HepG2 (cell line): ENCODE results near the gene SSH3. TPM values are rescaled to one million over a fixed set of nuclear protein-coding genes. Genes with fewer than 3 reads are reported as not detected.
A peak's percentile ranks its signal among the peaks of the same experiment; 100 is the strongest.

ENCODE experiments used
- CENPT ChIP-seq: sonication (generic); formaldehyde crosslinking; IDR thresholded peaks from 2 replicates; pipeline ENCODE4 v1.8.0; 2022; ENCODE audit warnings: low read depth, mild to moderate bottlenecking, moderate library complexity, missing genetic modification reagents
- EZH2 ChIP-seq: conservative IDR thresholded peaks from 2 replicates; pipeline ENCODE4 v1.6.1; 2012; ENCODE audit warnings: mild to moderate bottlenecking, low read depth, low read length, moderate library complexity
- GPN1 ChIP-seq: sonication (generic); formaldehyde crosslinking; IDR thresholded peaks from 2 replicates; pipeline ENCODE4 v1.5.1; 2020; ENCODE audit warnings: missing genetic modification reagents, borderline replicate concordance
- HNRNPH1 ChIP-seq: fragments of 200-400 bp; formaldehyde crosslinking; optimal IDR thresholded peaks from 2 replicates; pipeline ENCODE3; 2017; ENCODE audit warnings: mild to moderate bottlenecking, low read depth, low read length
- MIER3 ChIP-seq: IDR thresholded peaks from 2 replicates; pipeline ENCODE4 v1.6.1; 2016; ENCODE audit warnings: missing compliant biosample characterization, borderline replicate concordance
- NFYB ChIP-seq: sonication (generic); formaldehyde crosslinking; IDR thresholded peaks from 2 replicates; pipeline ENCODE4 v1.4.0; 2020; ENCODE audit warnings: missing genetic modification reagents
- ONECUT2 ChIP-seq: sonication (generic); formaldehyde crosslinking; IDR thresholded peaks from 2 replicates; pipeline ENCODE4 v1.4.0; 2020; ENCODE audit warnings: missing genetic modification reagents
- PCBP1 ChIP-seq: fragments of 200-400 bp; formaldehyde crosslinking; IDR thresholded peaks from 2 replicates; pipeline ENCODE4 v1.6.1; 2017; ENCODE audit warnings: mild to moderate bottlenecking, low read depth, low read length, borderline replicate concordance
- POLR2AphosphoS2 ChIP-seq: IDR thresholded peaks from 2 replicates; pipeline ENCODE4 v1.6.1; 2011; ENCODE audit warnings: low read depth, low read length, improper control_type of control experiment
- PRMT3 ChIP-seq: sonication (generic); formaldehyde crosslinking; IDR thresholded peaks from 2 replicates; pipeline ENCODE4 v1.8.1; 2022; ENCODE audit warnings: low read depth, mild to moderate bottlenecking, moderate library complexity, missing genetic modification reagents, borderline replicate concordance
- SRY ChIP-seq: sonication (generic); formaldehyde crosslinking; IDR thresholded peaks from 2 replicates; pipeline ENCODE4 v1.8.0; 2022; ENCODE audit warnings: mild to moderate bottlenecking, missing genetic modification reagents
- TAF1 ChIP-seq: sonication (generic); formaldehyde crosslinking; IDR thresholded peaks from 2 replicates; pipeline ENCODE4 v1.4.0; 2020; ENCODE audit warnings: missing genetic modification reagents
- ZMYM4 ChIP-seq: sonication (generic); formaldehyde crosslinking; IDR thresholded peaks from 2 replicates; pipeline ENCODE4 v1.8.1; 2023; ENCODE audit warnings: mild to moderate bottlenecking, missing genetic modification reagents
- ZNF101 ChIP-seq: sonication (generic); formaldehyde crosslinking; IDR thresholded peaks from 2 replicates; pipeline ENCODE4 v1.4.0; 2020; ENCODE audit warnings: mild to moderate bottlenecking, low read depth, missing genetic modification reagents, borderline replicate concordance
- polyA plus RNA-seq, 8 experiments: library from polyadenylated mRNA; depleted of rRNA in 3 of 8; stranded (reverse) in 7 of 8; unstranded in 1 of 8; fragments of >200 nt; fragmentation: Illumina TruSeq in 4 of 8; extraction: Trizol in 4 of 8; gene quantifications; 2 replicates each; pipeline versions ENCODE4 v1.2.1 to v1.2.3, GENCODE V29; 2011 to 2016; ENCODE audit warnings: low read depth in 4 of 8, missing spikeins in 1 of 8, mixed read lengths in 1 of 8; ENCODE audit not compliant: insufficient read depth in 1 of 8
- total RNA-seq, 5 experiments: library from RNA; depleted of rRNA; stranded (reverse); fragments of >200 nt; fragmentation: Illumina TruSeq; extraction: Trizol; gene quantifications; 2 replicates each; pipeline ENCODE4 v1.2.3, GENCODE V29; 2016; ENCODE audit warnings: low read depth in 1 of 5
- TF ChIP-seq, protein P1 (sequence below): sonication (generic); formaldehyde crosslinking; IDR thresholded peaks from 2 replicates; pipeline ENCODE4 v1.8.1; 2023; ENCODE audit warnings: missing genetic modification reagents, inconsistent platforms, borderline replicate concordance
- TF ChIP-seq, protein P2 (sequence below), 2 experiments: sonication (generic) in 1 of 2; formaldehyde crosslinking in 1 of 2; IDR thresholded peaks; 2 replicates each; pipeline versions ENCODE4 v1.5.1 to v1.6.1; 2011 to 2020; ENCODE audit warnings: borderline replicate concordance in 1 of 2, low read depth in 1 of 2, low read length in 1 of 2, mild to moderate bottlenecking in 1 of 2, missing genetic modification reagents in 1 of 2, moderate library complexity in 1 of 2
- TF ChIP-seq, protein P3 (sequence below): sonication (generic); formaldehyde crosslinking; conservative IDR thresholded peaks from 2 replicates; pipeline ENCODE4 v1.4.0; 2020; ENCODE audit warnings: missing genetic modification reagents
- TF ChIP-seq, protein P4 (sequence below): sonication (generic); formaldehyde crosslinking; IDR thresholded peaks from 2 replicates; pipeline ENCODE4 v1.4.0; 2020; ENCODE audit warnings: mild to moderate bottlenecking, low read depth, missing genetic modification reagents
- TF ChIP-seq, protein P5 (sequence below): sonication (generic); formaldehyde crosslinking; IDR thresholded peaks from 2 replicates; pipeline ENCODE4 v1.4.0; 2020; ENCODE audit warnings: mild to moderate bottlenecking, low read depth, missing genetic modification reagents

Gene SSH3
- total and polyA plus RNA-seq, 2 of the 13 experiments (the other 11 are each of a cell fraction or from before 2014, with no cell fraction given), result 12.4 to 18.8 TPM

DNA sequence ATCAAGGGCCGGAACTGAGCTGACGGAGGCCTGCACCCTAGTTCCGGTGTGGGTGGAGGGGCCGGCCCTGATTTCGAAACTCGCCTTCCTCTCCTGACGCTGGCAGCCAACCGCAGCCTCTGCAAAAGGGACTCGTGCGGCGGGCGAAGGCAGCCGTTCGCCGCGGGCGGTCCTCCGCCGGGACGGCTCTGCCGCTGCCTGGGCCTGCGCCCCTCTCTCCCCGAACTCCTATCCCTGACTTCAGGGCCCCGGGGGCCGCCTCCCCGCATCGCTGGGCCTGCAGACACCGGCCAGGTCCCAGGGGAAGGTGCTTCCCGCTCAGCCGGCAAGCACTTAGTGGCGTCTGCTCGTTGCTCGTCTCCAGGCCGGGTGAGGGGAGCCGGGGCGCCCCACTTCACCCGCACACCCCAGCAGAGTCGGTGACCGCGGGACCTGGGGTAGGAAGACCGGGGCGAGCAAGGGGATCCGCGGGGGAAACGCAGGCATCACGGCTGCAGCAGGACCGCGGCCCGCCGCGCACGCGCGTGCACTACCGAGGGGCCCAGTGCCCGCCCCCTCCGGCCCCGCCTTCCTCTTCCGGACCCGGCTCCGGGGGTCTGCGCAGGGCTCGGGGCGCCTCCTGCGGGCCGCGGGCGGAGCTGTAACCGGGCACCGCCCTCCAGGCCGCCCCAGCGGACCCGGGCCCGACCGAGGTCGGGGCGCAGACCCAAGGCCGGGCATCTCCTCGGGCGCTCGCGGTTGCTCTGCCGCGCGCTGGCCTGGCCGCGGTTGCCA lies 14.7 kb upstream of the SSH3 start (continued):
- TF ChIP-seq CENPT (CRISPR knock-in tag) (no peak), PRMT3 (CRISPR knock-in tag) (peak; percentile 3; the same call in 1 of the 2 replicates), EZH2 (no peak), GPN1 (CRISPR knock-in tag) (no peak), SRY (CRISPR knock-in tag) (peak; percentile 92), HNRNPH1 (peak; percentile 14), POLR2AphosphoS2 (no peak), PCBP1 (no peak), MIER3 (CRISPR knock-in tag) (peak; percentile 73; the same call in 1 of the 2 replicates), ONECUT2 (CRISPR knock-in tag) (no peak), NFYB (CRISPR knock-in tag) (peak; percentile 36), ZNF101 (CRISPR knock-in tag) (peak; percentile 82; the same call in 1 of the 2 replicates), ZMYM4 (CRISPR knock-in tag) (peak; percentile 41; the same call in 1 of the 2 replicates), TAF1 (CRISPR knock-in tag) (peak; percentile 84)
- TF ChIP-seq, protein P1, sequence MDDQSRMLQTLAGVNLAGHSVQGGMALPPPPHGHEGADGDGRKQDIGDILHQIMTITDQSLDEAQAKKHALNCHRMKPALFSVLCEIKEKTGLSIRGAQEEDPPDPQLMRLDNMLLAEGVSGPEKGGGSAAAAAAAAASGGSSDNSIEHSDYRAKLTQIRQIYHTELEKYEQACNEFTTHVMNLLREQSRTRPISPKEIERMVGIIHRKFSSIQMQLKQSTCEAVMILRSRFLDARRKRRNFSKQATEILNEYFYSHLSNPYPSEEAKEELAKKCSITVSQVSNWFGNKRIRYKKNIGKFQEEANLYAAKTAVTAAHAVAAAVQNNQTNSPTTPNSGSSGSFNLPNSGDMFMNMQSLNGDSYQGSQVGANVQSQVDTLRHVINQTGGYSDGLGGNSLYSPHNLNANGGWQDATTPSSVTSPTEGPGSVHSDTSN (CRISPR knock-in tag), result no peak
- TF ChIP-seq, protein P2, sequence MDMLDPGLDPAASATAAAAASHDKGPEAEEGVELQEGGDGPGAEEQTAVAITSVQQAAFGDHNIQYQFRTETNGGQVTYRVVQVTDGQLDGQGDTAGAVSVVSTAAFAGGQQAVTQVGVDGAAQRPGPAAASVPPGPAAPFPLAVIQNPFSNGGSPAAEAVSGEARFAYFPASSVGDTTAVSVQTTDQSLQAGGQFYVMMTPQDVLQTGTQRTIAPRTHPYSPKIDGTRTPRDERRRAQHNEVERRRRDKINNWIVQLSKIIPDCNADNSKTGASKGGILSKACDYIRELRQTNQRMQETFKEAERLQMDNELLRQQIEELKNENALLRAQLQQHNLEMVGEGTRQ (IDR thresholded peaks at IDR 0.05; ENCODE audit: low read depth, low read length), result no peak
- TF ChIP-seq, protein P2 (CRISPR knock-in tag; IDR thresholded peaks at IDR 0.05; ENCODE audit: borderline replicate concordance), result no peak
- TF ChIP-seq, protein P3, sequence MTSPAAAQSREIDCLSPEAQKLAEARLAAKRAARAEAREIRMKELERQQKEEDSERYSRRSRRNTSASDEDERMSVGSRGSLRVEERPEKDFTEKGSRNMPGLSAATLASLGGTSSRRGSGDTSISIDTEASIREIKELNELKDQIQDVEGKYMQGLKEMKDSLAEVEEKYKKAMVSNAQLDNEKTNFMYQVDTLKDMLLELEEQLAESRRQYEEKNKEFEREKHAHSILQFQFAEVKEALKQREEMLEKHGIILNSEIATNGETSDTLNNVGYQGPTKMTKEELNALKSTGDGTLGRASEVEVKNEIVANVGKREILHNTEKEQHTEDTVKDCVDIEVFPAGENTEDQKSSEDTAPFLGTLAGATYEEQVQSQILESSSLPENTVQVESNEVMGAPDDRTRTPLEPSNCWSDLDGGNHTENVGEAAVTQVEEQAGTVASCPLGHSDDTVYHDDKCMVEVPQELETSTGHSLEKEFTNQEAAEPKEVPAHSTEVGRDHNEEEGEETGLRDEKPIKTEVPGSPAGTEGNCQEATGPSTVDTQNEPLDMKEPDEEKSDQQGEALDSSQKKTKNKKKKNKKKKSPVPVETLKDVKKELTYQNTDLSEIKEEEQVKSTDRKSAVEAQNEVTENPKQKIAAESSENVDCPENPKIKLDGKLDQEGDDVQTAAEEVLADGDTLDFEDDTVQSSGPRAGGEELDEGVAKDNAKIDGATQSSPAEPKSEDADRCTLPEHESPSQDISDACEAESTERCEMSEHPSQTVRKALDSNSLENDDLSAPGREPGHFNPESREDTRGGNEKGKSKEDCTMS (CRISPR knock-in tag), result no peak
- TF ChIP-seq, protein P4, sequence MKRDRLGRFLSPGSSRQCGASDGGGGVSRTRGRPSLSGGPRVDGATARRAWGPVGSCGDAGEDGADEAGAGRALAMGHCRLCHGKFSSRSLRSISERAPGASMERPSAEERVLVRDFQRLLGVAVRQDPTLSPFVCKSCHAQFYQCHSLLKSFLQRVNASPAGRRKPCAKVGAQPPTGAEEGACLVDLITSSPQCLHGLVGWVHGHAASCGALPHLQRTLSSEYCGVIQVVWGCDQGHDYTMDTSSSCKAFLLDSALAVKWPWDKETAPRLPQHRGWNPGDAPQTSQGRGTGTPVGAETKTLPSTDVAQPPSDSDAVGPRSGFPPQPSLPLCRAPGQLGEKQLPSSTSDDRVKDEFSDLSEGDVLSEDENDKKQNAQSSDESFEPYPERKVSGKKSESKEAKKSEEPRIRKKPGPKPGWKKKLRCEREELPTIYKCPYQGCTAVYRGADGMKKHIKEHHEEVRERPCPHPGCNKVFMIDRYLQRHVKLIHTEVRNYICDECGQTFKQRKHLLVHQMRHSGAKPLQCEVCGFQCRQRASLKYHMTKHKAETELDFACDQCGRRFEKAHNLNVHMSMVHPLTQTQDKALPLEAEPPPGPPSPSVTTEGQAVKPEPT (CRISPR knock-in tag), result 0 out of 2 replicates have a peak, but pooled peaks have one; percentile 36
- TF ChIP-seq, protein P5, sequence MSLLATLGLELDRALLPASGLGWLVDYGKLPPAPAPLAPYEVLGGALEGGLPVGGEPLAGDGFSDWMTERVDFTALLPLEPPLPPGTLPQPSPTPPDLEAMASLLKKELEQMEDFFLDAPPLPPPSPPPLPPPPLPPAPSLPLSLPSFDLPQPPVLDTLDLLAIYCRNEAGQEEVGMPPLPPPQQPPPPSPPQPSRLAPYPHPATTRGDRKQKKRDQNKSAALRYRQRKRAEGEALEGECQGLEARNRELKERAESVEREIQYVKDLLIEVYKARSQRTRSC (CRISPR knock-in tag), result 0 out of 2 replicates have a peak, but pooled peaks have one; percentile 54
